Stimulated activated CD4-positive, alpha-beta T cell treated with anti-CD3 and anti-CD28 coated beads, Interleukin-2, amount 100 ng/mL, for 4 hours (primary cell): ENCODE measurements around the gene UNC13D.
"Not testable (repeated sequence)": the region's sequence is repeated elsewhere in the genome, so short reads cannot be mapped to it uniquely, and the experiment has no call there.

Experiments used
- DNase-seq: peaks from one replicate; pipeline ENCODE4 v3.0.0-alpha.2; 2020; ENCODE audit warnings: low read depth

Gene UNC13D

DNA sequence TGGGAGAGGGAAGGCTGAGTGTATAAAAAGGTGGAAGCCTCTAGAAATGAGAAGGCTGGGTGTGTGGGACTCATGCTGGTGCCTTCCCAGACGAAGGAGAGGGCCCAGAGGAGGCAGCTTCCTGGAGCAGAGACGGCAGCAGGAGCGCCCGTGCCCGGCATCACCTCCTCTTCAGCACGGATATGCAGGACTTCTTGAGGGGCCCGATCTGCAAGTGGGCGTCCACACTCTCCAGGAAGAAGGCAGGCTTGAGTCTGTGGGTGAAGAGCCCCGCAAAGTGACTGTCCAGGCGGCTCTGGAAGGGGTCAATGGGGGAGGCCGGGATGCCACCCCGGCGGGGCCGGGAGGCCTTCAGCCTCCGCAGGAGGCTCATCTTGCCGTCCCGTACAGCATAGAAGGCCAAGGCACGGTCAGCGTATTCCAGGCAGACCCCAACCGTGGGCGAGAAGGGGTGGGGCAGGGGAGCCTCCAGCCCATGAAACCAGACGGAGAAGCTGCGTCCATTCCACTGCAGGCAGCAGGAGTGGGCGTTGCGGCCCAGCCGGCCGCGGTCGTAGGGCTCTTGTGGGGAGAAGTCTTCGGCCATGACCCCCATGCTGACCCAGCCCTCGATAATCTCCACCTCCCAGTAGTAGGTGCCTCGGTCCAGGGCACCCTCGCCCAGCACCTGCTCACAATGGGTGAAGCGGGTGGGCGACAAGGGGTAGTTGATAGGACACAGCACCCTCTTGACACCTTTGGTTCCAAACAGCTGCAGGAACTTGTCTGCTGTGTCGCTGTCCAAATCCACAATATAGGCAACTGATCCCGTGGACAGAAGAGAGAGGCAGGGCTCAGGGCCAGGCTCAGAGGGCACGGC, 30.3 kb upstream of the UNC13D start:
- no peak for DNase-seq

DNA sequence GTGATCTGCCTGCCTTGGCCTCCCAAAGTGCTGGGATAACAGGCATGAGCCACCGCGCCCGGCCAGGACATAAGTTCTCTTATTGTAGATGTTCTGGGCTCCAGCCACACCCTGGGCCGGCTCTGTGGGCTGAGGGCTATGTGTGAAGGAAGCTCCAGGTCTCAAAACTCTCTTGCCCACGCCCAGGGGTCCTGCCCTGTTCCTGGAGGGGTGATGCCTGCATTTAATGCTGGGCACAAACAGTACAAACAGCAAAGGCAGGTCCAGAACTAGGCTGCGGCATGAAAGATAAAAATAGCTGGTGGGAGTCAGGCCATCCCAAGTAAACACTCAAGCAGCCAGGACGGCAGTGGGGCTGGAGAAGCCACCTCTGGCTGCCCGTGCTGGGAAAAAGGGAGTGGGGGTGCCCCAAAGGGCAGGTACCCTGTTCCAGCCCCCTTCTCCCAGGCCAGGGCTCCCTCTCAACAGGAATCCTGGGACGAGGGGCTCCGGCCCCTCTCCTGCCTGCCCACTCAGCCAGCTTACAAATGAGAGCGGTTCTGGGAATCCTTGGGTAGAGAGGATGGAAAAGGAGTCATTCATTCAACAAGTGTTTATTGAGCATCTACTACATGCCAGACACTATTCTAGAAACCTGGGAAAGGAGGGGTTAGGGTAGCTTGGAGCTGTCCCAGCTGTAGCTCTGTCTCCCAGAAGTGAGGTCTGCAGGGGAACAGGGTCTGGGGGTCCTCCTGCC, 29.6 kb upstream of the UNC13D start:
- DNase-seq, result no peak

DNA sequence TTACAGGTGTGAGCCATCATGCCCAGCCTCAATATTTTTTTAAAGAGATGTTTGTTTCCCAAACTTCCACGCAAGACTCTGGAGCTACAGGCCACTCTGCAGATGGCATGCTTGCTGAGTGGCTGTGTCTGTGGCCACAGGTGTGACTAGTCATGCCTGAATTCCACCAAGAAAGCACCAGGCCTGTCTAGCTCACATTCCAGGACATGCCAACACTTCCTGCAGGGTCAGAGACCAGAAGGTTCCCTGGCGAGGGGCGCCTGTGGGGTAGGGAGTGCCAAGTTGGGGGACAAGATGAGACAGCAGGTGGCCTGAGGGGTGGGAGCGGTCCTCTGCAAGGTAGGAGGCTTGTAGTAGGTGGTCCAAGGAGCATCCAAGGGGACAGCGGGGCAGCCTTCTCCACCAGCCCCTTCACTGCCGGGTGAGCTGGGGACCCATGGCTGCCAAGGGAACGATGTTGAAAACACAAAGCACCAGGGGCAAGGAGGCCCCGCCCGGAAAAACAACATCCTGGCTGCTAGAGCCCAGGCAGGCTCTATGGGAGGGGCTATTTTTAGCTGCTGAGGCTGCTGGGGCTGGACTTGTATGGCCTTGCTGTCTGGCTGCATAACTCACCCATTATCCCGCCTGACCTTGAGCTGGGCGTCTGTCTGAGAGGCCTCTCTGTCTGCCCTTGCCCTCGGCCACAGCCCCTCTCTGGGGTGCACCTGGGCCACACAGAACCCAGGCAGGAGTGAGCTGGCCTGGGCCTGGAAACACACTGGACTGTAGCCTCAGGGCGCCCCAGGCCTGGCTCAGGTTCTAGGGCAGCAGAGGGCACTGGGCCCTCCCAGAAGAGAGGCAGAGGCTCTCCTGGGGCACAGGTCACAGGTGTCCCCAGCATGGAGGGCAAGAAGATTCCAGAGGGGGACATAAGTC, 28.5 kb upstream of the UNC13D start:
- DNase-seq, result no peak

DNA sequence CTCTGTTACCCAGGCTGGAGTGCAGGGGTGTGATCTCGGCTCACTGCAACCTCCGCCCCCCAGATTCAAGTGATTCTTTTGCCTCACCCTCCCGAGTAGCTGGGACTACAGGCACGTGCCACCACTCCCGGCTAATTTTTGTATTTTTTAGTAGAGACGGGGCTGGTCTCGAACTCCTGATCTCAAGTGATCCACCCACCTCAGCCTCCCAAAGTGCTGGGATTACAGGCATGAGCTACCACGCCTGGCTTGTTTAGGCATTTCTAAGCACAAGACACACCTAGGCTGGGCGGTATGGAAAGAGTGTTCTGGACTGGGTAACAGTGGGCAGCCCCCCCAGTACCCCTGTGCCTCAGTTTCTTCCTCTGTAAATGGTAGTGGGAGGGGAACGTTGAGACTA, 26.0 kb upstream of the UNC13D start:
- not testable (repeated sequence) for DNase-seq

DNA sequence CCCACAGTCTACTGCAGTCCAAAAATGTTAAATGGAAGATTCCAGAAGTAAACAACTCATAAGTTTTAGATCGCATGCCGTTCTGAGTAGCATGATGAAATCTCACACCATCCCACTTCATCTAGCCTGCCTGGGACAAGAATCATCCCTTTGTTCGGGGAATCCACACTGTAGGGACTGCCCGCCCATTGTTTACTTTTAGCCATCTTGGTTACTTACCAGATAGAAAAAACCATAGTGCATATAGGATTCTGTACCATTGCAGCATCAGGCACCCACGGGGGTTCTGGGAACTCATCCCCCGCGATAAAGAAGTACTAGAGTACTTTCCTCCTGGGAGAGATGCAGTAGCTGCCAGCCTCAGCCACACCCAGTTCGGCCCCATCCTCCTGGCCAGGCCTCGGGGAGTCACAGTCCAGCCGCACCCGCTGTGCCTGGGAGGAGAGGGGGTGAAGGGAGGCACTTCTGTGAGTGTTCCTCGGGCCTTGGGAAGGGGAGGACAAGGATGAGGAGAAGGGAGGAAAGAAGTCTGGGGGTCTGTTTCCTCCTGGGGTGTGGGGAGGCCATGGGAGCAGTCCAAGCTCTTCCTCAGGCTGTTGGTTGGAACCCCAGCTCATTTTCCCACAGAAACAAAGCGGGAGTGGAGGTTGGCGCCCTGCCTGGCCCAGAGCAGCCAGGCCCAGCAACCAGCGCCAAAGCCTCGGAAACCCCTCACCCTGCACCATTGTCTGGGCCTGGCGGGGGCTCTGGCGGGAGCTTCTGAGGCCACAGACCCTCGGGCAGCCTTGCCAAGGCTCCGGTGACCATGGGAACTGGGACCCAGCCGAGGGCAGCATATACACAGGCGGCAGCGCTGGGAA, 25.3 kb upstream of the UNC13D start:
- DNase-seq, result no peak

DNA sequence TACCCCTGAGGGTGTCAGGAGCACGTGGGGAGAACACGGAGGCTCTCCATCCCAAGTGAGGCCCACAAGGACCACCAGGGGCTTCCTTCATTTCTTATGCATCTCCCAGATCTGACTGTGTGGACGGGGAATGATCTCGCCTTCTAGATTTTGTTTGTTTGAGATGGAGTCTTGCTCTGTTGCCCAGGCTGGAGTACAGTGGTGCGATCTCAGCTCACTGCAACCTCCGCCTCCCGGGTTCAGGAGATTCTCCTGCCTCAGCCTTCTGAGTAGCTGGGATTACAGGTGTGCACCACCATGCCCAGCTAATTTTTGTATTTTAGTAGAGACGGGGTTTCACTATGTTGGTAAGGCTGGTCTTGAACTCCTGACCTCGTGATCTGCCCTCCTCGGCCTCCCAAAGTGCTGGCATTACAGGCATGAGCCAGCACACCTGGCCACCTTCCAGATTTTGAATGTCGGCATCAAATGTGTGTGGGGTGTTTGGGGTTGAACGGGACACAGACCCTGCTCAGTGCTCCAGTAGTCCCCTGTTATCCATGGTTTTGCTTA, 24.6 kb upstream of the UNC13D start:
- not testable (repeated sequence) for DNase-seq

DNA sequence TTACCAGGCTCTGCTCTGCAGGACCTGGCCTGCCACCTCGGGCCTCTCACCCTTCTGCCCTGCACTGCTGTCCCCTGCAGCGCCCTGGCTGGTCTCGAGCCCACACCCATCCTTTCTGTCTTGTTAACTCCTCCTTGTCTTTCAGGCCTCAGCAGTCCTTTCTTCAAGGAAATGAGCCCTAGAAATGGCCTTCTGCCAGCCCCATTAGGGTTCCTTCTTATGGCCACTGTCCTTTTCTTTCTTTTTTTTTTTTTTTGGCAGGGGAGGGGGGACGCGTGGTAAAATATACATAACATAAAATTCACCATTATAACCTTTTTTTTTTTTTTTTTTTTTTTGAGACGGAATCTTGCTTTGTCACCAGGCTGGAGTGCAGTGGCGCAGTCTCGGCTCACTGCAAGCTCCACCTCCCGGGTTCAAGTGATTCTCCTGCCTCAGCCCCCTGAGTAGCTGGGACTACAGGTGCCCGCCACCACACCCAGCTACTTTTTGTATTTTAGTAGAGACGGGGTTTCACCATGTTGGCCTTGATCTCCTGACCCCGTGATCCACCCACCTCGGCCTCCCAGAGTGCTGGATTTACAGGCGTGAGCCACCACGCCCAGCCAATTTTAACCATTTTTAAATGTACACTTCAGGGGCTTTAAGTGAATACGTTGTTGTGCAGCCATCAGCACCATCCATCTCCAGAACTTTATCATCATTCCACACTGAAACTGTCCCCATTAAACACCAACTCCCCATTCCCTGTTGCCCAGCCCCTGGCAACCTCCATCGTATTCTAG, 21.4 kb upstream of the UNC13D start:
- not testable (repeated sequence) for DNase-seq

DNA sequence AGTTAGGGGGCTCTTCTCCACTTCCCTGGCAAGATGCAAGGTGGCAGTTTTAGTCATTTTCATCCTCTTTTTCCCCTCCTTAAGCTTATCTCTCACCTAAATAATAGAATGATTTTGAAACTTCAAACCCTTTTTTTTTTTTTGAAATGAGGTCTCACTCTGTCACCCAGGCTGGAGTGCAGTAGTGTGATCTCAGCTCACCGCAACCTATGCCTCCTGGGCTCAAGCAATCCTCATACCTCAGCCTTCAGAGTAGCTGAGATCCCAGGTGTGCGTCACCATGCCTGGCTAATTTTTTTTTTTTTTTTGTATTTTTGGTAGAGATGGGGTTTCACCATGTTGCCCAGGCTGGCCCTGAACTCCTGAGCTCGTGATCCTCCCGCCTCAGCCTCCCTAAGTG, 20.7 kb upstream of the UNC13D start:
- DNase-seq, result not testable (repeated sequence)

DNA sequence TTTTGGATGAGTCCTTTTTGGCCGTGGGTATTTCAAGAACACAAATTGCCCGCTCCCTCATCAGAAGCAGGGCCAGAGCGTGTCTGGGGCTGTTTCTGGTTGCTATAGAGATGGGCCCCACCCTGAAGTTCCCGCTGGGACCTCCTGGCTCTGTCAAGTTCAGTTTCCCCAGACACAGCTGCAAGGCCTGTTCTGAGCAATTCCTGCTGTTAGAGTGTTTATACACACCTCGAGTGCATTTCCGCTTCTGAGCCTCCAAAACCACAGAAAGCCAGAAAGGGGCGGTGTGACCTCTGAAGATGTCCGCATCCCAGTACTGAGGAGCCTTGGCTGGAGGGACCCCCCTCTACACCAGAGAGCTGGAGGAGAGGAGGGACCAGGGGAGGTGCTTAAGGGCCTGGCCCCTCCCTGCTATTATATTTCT, 20.3 kb upstream of the UNC13D start:
- no peak for DNase-seq

DNA sequence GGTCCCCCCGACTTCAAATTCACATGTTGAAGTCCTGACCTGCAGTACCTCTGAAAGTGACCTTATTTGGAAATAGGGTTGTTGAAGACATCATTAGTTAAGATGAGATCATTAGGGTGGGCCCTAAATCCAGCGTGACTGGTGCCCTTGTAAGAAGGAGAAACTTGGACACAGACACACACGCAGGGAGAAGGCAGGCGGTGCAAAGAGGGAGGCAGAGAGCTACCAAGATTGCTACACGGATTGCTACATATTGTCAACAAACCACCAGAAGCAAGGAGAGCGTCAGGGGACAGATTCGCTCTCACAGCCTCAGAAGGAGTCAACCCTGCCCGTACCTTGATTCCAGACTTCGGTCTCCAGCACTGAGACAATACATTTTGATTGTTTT, 17.7 kb upstream of the UNC13D start:
- DNase-seq, result no peak

DNA sequence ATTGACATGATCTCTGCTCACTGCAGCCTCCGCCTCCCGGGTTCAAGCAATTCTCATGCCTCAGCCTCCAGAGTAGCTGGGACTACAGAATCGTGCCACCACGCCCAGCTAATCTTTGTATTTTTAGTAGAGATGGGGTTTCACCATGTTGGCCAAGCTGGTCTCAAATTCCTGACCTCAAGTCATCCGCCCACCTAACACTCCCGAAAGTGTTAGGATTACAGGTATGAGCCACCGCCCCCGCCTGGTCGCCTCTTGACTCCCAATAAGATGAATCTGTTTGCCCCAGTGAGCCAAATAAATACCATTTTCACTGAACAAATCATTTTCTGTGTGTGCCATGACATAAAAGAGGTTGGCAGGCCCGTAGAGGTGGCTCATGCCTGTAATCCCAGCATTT, 15.2 kb upstream of the UNC13D start:
- not testable (repeated sequence) for DNase-seq

DNA sequence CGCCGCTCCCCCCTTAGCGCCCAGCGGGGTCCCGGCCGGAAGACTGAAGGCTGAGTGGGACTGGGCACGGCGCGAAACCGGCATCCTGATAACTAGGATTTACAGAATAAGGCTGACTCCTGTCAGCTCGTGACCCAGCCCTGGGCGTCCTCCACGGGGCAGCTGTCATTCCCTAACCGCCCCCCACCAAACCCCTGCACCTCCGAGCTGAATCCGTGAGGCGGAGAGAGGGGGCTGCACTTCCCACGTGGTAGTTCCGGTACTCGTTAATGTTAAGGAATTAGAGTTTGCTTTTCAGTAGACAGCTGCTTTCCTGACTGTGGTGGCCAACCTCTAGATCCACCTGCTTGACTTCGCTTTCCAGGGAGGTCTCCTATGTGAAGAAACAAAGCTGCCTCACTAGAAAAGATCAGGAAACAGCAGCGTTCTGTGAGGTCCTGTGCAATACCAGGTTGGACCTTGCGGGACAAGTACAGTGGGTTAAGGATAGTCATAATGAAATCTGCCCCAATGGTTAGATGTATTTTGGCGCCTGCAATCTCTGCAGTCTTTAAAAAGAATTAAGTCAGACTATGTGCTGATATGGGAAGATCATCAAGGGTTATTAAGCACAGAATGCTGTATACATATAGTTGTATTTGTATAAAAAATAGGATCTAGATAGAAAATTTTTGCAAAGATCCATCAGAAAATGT, 12.0 kb upstream of the UNC13D start:
- DNase-seq, result no peak

DNA sequence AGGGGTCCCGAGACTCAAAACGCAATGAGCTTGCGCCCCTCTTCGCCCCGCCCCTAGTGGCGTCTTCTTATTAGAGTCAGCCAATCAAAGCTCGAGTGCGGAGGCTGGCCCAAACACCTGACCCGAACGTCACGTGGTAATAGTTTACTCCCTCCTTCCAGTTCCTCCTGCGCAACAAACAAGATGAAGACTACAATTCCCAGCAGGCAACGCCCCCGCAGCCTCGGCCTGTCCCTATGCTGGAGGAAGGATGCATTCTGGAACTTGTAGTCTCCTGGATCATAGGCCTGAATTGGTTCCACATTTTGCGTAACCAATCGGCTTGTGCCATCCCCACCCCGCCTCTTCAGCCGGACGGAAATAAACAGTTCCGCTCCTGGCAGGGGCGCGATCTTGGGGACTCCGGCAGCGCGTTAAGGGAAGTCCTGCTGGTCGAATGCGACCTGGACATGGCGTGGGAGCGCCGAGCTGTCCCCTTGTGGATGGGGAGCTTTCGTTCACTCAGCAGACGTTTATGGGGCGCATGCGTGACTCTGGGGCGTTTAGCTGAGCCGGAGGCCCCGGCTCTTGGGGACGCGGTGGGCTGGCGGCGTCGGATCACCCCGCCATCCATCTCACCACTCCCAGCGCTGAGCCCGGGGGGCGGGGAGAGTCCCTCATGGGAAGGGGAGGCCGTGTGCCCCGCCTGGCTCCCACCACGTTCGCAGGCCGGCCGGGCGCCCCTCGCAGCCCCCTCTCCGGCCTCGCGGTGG, 11.3 kb upstream of the UNC13D start, which contains the start of gene WBP2:
TSS of gene WBP2 (minus strand) at position 26 of the 752 bp plus-strand sequence. CDS start 38 bp downstream, outside the sequence.
- DNase-seq, result peak; percentile 98

DNA sequence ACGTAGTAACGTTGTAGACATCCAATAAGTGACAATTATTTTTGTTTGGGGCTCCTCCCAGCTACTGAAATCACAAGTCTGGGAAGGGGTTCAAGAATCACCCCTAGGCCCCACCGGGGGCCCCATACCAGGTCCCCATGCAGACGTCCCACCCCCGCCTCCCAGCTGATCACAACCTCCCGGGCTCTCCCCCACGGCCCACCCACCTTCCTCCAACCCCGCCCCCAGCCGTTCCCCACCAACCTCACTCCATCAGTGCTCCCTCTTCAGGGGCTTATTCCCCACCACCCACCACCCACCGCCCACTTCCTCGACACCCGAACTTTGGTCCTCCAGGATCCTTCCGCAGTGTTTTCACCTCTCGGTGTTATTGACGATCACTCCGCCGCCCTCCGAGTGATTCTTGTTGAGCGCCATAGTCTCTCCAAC, 10.7 kb upstream of the UNC13D start:
- peak; percentile 58 for DNase-seq

DNA sequence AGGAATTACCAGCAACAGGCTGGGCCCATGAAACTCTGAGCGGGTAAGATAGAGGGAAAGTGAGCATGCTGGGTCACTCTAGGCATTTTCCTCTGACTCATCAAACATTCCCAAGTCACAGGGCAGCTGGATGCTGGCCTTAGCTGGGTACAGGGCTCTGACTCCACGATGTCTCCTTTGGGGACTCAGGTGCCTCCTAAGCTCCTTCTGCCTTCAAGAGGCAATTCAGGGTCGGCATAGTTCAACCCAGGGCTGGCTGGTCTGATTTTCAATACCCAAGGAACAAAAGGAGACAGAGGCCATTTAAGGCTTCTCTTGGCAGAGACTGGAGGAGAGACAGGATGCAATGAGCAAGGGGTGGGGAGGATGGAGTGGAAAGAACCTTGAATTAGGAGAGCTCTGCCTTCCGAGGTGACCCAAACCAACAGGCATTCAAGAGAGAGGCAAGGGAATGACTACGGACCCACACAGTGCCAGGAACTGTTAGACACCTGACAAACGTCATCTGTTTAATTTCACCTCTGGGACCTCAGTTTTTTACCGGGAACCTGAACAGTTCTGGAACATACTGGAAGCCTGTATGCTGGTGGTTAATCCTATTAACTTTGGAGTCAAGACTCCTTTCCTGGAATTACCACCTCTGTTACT, 10.0 kb upstream of the UNC13D start:
- no peak for DNase-seq

DNA sequence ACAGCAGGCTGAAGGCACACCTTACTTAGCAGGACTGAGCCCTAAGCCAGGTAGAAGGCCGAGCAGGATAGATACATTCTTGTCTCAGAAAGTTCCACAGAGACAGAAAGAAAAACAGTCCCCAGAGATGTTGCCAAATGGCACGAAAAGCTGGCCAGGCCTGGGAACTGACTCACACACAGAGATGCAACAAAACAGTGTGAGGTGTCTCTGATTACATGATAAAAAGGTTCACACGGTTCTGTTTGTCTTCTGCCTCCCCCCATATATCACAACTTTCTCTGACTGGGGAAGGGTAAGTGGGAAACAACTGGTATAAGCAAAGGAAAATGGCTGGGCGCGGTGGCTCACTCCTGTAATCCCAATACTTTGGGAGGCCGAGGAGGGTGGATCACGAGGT, 9.2 kb upstream of the UNC13D start:
- DNase-seq, result no peak

DNA sequence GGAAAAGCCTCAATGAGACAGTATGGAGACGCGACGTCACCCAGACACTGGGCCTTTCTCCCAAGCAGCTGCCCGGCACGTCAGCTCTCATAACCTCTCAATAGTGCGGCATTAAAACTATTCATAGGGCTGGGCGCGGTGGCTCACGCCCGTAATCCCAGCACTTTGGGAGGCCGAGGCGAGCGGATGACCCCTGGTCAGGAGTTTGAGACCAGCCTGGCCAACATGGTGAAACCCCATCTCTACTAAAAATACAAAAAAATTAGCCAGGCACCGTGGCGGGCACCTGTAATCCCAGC, 7.4 kb upstream of the UNC13D start:
- not testable (repeated sequence) for DNase-seq
